ENCODE measurements around the gene CIT. TPM values are rescaled to one million over a fixed set of nuclear protein-coding genes. Genes with fewer than 3 reads are reported as not detected.

The CIT gene
- total and polyA plus RNA-seq, 9 of the 15 experiments (the other 6 are each of a cell fraction or from before 2014, with no cell fraction given) = 1.1 to 46.7 (median 21.3) TPM

- no peak for TF ChIP-seq ZBTB5 (IDR thresholded peaks at IDR 0.05)
- peak; percentile 45; the same call in 1 of the 2 replicates for TF ChIP-seq MAFK (IDR thresholded peaks at IDR 0.05; ENCODE audit: low read length)
- no peak for TF ChIP-seq NONO (IDR thresholded peaks at IDR 0.05; ENCODE audit: low read depth in 2 of 2, low read length in 1 of 2)
- TF ChIP-seq CBX1 (IDR thresholded peaks at IDR 0.05; ENCODE audit: low read depth) = peak; percentile 73; the same call in 1 of the 2 replicates
- 0 out of 2 replicates have a peak, but pooled peaks have one; percentile 28 for TF ChIP-seq ZNF589 (CRISPR knock-in tag; IDR thresholded peaks at IDR 0.05; ENCODE audit: low read depth)
- TF ChIP-seq EP400 (IDR thresholded peaks at IDR 0.05) = peak; percentile 89
- TF ChIP-seq RBM17 (IDR thresholded peaks at IDR 0.05; ENCODE audit: borderline replicate concordance, low read depth, low read length) = no peak
- no peak for TF ChIP-seq STAT5B (CRISPR knock-in tag; IDR thresholded peaks at IDR 0.05)
- peak; percentile 77; the same call in 1 of the 2 replicates for TF ChIP-seq ZKSCAN1 (IDR thresholded peaks at IDR 0.05; ENCODE audit: low read depth, low read length)
- no peak for TF ChIP-seq ZNF586 (CRISPR knock-in tag; conservative IDR thresholded peaks at IDR 0.05)
- no peak for TF ChIP-seq DNMT1 (IDR thresholded peaks at IDR 0.05)
- TF ChIP-seq POLR2H (tag; IDR thresholded peaks at IDR 0.05; ENCODE audit: low read depth) = no peak
- TF ChIP-seq CREM (IDR thresholded peaks at IDR 0.05; ENCODE audit: low read depth) = peak; percentile 84
- TF ChIP-seq MEIS2 (IDR thresholded peaks at IDR 0.05; ENCODE audit: partially characterized antibody) = no peak
- TF ChIP-seq RAD21 (CRISPR knock-in tag; conservative IDR thresholded peaks at IDR 0.05 in 1 of 2, IDR thresholded peaks at IDR 0.05 in 1 of 2) = peak; percentile 61 to 73
- peak; percentile 73; the same call in 1 of the 2 replicates for TF ChIP-seq SOX6 (IDR thresholded peaks at IDR 0.05)
- TF ChIP-seq PPARD (CRISPR knock-in tag; IDR thresholded peaks at IDR 0.05) = no peak
- TF ChIP-seq ESRRA (IDR thresholded peaks at IDR 0.05; ENCODE audit: borderline replicate concordance, low read depth) = peak; percentile 80; the same call in 1 of the 2 replicates
- TF ChIP-seq ATF6 (CRISPR knock-in tag; IDR thresholded peaks at IDR 0.05) = no peak; the same call in 1 of the 2 replicates
- peak; percentile 39; the same call in 1 of the 2 replicates for TF ChIP-seq ZC3H4 (CRISPR knock-in tag; IDR thresholded peaks at IDR 0.05; ENCODE audit: borderline replicate concordance)
- TF ChIP-seq ZNF280A (IDR thresholded peaks at IDR 0.05; ENCODE audit: low read depth, partially characterized antibody) = no peak
- TF ChIP-seq ZZZ3 (IDR thresholded peaks at IDR 0.05) = no peak
- TF ChIP-seq MXI1 (IDR thresholded peaks at IDR 0.05; ENCODE audit: low read depth, low read length) = no peak; the same call in none of the 2 replicates
- TF ChIP-seq FOXP1 (CRISPR knock-in tag; IDR thresholded peaks at IDR 0.05) = no peak
Observed at GRCh38 chr12:119667577-119668323, 209.4 kb downstream of the CIT start, which contains the start of gene PRKAB1 (continued).

Measured in K562 (cell line).